ENCODE data around the gene MROH2A.
"Not testable (repeated sequence)": the region's sequence is repeated elsewhere in the genome, so short reads cannot be mapped to it uniquely, and the experiment has no call there.

The MROH2A gene, protein sequence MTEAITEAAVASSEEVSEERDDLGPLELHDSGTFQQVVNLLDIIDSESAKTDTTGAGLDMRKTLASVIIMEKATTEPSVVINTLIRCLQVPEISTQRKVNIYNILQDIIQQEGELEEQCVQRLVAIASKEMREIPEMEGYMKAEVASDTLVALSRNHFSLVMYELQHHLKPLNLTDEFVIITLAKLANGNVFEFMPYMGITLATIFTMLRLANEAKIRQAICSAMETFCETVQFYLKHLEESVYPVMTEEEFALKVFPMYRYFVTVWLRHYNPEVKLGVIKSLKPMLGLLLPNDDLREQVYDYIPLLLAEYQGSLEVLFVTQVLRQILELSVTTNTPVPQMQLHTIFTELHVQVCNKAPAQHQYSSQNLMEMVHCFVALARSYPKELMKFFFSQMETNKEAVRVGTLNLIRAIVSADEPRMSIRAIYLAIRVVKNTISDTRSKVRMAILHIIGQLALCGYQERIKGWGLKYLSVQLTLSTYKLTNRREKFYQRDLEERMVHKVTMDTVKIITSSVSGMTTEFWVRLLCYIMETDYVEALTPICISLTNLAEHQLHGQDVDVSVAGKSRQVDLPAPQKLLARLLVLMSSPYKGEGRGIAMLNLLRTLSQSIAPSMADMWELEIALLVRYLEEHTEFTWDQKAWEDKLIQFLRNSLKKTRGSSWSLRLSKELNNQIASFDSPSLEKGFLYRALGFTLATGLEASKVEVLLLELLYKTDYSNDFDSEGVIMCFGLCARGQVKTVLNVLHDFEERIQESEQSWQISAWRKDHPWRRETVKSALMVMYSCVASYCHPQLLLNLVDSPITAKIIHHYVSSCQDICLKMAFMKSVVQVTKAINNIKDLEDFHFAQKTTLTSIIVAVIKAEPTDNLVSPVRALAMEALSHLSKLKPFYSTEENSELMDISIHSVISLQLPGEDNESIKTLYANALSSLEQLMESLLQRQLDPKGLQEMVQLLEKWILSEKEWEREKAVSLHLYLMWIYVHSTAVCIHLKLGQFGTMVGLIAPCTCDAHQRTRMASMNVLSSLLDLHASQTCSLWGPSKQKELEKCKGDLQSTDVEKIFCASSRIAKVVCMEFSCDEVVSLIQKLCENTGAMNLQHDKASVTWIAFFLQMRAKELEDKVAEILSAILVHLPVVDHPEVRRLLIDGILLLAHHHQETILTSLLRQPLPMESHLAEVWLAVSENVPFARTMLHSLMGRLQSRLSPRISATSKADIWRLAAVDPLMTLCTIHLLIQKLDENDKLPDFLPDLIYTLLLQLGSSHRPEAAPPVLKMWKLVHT (N-terminal part only)

DNA sequence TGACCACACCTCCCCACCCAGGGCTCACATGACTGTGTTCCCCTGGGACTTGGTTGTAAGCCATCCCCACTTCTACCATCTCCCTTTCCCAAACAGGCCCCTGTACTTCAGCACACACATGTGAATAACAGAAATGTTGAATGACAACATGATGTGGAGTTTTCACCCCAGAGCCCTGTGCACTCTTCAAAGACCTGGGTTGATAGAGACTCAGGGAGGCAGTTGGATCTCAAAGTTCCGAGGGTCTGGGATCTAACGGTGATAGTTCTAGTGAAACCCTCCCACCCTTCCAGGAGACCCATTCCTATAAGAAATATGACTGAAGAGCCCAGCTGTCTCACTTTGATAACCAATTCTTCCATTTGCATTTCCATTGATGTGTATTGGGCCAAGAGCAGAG is at the start of gene MROH2A:
TSS of gene MROH2A (plus strand) at position 301 of the 400 bp plus-strand sequence. CDS start 1,029 bp downstream, outside the sequence.
- peaks cover 18% of the 10 kb centered on the region for H3K27me3 Mint-ChIP-seq
- H3K4me3 Mint-ChIP-seq: no peak within 1 kb of the TSS
- no peak within 1 kb of the TSS for H3K27ac Mint-ChIP-seq
- H3K36me3 Mint-ChIP-seq: peaks cover 2% of the 10 kb centered on the region
- no peaks in the 10 kb centered on the region for H3K4me1 Mint-ChIP-seq
- peaks cover 10% of the 10 kb centered on the region for H3K9me3 Mint-ChIP-seq

DNA sequence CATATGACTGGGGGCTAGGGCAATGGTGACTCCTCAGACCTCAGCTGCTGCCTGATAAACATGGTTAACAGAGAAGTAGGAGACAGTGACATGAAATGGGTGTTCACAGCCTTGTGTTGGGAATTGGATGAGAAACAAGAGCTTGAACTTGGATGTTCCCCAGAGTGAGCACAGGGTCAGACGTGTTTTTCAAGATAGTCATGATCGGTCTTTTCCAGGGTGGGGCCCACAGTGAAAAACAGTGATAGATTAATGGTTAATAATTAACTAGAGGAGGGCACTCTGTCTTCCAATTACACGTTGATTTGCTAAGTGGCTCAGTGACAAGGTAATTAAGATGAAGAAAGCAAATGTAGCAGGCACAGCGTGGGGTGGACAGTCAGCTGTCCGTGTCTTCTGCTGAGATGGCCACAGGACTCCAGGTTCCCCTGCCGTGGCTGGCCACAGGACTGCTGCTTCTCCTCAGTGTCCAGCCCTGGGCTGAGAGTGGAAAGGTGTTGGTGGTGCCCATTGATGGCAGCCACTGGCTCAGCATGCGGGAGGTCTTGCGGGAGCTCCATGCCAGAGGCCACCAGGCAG is 49.3 kb upstream of the MROH2A start, which contains the start of gene UGT1A3:
TSS of gene UGT1A3 (plus strand) at position 320 of the 579 bp plus-strand sequence. CDS start at position 405, 85 bp downstream.
- Mint-ChIP-seq H3K36me3 (no peaks in the 10 kb centered on the region), H3K4me3 (no peak within 1 kb of the TSS), H3K27me3 (peaks cover 7% of the 10 kb centered on the region), H3K27ac (no peak within 1 kb of the TSS), H3K9me3 (no peaks in the 10 kb centered on the region), H3K4me1 (no peaks in the 10 kb centered on the region)

DNA sequence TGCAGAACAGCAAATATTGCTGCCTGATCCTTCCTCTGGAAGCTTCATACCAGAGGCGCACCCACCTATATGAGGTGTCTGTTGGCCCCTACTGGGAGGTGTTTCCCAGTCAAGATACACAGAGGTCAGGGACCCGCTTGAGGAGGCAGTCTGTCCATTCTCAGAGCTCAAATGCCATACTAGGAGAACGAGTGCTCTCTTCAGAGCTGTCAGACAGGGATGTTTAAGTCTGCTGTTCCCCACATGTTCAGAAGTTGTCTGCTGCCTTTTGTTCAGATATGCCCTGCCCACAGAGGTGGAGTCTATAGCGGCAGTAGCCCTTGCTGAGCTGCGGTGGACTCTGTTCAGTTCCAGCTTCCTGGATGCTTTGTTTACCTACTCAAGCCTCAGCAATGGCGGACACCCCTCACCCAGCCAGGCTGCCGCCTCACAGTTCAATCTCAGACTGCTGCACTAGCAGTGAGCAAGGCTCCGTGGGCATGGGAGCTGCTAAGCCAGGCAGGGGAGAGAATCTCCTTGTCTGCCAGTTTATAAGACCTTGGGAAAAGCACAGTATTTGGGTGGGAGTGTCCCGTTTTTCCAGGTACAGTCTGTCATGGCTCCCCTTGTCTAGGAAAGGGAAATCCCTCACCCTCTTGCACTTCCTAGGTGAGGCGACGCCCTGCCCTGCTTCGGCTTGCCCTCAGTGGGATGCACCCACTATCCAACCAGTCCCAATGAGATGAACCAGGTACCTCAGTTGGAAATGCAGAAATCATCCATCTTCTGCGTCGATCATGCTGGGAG is 41.1 kb upstream of the MROH2A start:
- H3K4me3 Mint-ChIP-seq, H3K4me1 Mint-ChIP-seq, H3K36me3 Mint-ChIP-seq, H3K27ac Mint-ChIP-seq, H3K9me3 Mint-ChIP-seq: not testable (repeated sequence)
- H3K27me3 Mint-ChIP-seq: peaks cover 17% of the 10 kb centered on the region

DNA sequence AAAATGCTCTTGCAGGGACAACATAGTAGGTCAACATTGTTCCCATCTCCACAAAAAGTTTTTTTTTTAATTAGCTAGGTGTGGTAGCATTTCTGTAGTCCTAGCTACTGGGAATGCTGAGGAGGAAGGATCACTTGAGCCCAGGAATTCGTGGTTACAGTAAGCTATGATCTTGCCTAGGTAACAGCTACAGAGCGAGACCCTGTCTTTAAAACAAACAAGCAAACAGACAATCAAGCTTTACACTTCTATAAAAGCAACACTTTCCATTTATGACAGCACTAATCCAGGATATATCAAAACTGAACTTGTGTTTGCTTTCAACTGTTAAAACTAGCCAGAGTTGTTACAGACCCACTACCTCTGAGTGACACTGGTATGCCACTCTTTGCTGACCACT is 37.3 kb upstream of the MROH2A start:
- Mint-ChIP-seq H3K36me3 (no peaks in the 10 kb centered on the region), H3K27me3 (peaks cover 11% of the 10 kb centered on the region), H3K4me1 (no peaks in the 10 kb centered on the region), H3K27ac (no peak overlapping the region), H3K9me3 (no peaks in the 10 kb centered on the region), H3K4me3 (no peak overlapping the region)

DNA sequence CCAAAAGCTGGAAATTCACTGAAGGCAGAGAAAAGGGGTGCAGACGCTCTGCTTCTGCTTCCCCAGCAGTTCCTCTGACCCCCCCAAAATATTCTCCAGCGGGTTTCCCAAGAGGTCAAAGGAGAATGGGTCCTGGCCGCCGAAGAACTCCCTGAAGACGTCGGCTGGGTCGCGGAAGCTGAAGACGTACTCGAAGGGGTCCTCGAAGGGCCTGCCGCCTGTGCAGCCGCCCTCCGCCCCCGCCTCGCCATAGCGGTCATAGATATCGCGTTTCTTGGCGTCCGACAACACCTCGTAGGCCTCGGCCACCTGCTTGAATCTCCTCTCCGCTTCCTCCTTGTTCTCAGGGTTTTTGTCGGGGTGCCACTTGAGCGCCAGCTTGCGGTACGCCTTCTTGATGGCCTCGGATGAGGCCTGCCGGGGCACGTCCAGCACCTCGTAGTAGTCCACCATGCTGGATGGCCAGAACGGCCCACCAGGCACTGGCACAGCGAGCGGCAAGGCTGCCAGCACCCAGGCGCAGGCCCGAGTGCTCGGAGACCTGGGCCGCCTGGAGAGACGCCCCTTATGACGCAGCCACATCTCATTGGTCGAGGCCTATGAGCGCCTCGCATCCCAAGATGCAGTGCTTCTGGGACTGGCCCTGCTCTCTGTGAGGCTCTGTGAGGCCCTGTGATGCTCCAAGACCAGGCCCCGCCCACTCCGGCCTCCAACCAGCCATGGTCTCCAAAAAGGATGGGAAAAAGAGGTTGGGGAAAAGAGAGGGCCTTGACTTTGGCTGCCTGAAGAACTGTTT is 34.5 kb upstream of the MROH2A start:
- Mint-ChIP-seq H3K27me3 (peaks cover 7% of the 10 kb centered on the region), H3K36me3 (no peaks in the 10 kb centered on the region), H3K4me1 (no peaks in the 10 kb centered on the region), H3K27ac (no peak overlapping the region), H3K9me3 (no peaks in the 10 kb centered on the region), H3K4me3 (no peak overlapping the region)

DNA sequence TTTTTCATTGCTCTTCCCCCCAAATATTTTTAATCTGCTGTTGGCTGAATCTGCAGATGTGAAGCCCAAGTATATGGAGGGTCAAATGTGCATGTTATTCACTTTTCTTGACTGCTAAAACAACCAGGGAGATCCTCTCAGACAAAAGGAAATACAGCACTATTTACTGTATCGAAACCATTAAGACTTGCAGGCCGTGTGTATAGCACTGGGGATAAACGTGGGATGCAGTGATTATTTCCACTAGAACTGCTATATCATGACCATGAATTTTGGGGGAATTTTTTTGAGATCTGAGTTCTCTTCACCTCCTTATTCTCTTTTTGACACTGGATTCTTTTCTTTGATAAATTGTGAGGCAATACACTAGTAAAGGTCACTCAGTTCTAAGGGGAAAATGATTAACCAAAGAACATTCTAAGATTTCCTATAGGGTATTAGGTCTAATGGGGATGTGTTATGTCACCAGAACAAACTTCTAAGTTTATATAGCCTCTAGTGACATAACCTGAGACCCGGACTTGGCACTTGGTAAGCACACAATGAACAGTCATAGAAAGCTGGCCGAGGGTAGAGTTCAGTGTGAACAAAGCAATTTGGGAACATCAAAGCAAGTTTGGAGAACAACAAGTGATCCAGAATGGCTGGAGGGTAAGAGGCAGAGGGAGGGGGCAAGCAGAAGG is 32.9 kb upstream of the MROH2A start:
- H3K27me3 Mint-ChIP-seq: peaks cover 4% of the 10 kb centered on the region
- no peaks in the 10 kb centered on the region for H3K4me1 Mint-ChIP-seq
- no peak overlapping the region for H3K4me3 Mint-ChIP-seq
- no peak overlapping the region for H3K27ac Mint-ChIP-seq
- H3K36me3 Mint-ChIP-seq: no peaks in the 10 kb centered on the region
- no peaks in the 10 kb centered on the region for H3K9me3 Mint-ChIP-seq

DNA sequence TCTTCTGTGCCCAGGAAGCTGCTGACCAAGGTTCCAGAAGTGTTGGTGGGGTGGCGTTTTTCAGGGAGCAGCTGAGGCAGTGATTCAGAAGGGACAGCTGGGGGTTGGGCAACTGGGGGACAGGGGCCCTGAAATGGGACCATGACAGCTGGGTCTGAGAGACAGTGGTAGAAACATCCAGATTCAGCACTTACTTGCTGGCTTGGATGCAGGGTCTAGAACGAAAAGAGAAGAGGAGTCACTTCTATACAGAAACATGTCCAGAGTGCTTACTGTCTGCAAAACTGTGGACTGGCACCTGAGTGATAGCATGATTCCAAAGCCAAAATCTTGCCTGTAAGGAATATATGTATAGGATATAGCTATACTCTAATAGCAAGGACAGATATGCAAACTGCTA is 32.3 kb upstream of the MROH2A start:
- H3K27ac Mint-ChIP-seq, H3K9me3 Mint-ChIP-seq, H3K4me3 Mint-ChIP-seq, H3K27me3 Mint-ChIP-seq, H3K4me1 Mint-ChIP-seq, H3K36me3 Mint-ChIP-seq: not testable (repeated sequence)

DNA sequence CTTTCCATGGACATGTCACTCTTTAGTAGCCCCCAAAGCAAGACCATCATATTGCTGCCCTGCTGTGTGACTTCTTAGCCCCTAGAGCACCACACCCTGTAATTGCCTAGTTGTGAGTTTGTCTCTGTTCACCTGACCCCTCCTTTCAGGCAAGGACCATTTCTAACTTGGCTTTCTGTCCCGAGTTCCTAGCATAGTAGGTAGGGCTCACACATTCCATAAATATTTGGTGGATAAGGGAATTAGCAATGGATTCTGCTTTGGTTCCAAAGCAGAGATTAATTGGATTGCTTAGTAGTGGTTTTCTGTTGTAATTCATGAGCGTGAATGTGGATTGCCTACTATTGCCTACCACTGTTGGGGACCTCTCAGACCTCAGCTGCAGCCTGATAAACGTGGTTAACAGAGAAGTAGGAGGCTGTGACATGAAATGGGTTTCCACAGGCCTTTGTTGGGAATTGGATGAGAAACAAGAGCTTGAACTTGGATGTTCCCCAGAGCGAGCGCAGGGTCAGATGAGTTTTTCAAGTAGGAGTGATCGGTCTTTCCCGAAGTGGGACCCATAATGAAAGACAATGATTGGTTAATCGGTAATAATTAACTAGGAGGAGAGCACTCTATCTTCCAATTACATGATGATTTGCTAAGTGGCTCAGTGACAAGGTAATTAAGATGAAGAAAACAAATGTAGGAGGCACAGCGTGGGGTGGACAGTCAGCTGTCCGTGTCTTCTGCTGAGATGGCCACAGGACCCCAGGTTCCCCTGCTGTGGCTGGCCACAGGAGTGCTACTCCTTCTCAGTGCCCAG is 31.5 kb upstream of the MROH2A start:
- no peak overlapping the region for H3K27ac Mint-ChIP-seq
- H3K4me1 Mint-ChIP-seq: no peaks in the 10 kb centered on the region
- H3K27me3 Mint-ChIP-seq: peaks cover 2% of the 10 kb centered on the region
- no peak overlapping the region for H3K4me3 Mint-ChIP-seq
- peaks cover 2% of the 10 kb centered on the region for H3K9me3 Mint-ChIP-seq
- no peaks in the 10 kb centered on the region for H3K36me3 Mint-ChIP-seq

DNA sequence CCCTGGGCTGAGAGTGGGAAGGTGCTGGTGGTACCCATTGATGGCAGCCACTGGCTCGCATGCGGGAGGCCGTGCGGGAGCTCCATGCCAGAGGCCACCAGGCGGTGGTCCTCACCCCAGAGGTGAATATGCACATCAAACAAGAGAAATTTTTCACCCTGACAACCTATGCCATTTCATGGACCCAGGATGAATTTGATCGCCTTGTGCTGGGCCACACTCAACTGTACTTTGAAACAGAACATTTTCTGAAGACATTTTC is 30.9 kb upstream of the MROH2A start:
- Mint-ChIP-seq H3K27me3 (peaks cover 4% of the 10 kb centered on the region), H3K4me1 (no peaks in the 10 kb centered on the region), H3K9me3 (peaks cover 5% of the 10 kb centered on the region), H3K36me3 (no peaks in the 10 kb centered on the region), H3K4me3 (no peak overlapping the region), H3K27ac (no peak overlapping the region)

DNA sequence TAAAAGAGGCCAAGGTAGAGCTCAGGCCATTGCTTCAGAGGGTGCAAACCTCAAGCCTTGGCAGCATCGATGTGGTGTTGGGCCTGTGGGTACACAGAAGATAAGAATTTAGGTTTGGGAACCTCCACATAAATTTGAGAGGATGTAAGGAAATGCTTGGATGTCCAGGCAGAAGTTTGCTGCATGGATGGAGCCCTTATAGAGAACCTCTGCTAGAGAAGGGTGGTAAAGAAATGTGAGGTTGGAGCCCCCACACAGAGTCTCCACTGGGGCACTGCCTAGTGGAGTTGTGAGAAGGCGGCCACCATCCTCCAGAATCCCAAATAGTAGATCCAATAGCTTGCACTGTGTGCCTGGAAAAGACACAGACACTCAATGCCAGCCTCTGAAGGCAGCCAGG is 27.4 kb upstream of the MROH2A start:
- not testable (repeated sequence) for H3K27ac Mint-ChIP-seq, H3K9me3 Mint-ChIP-seq, H3K4me3 Mint-ChIP-seq, H3K36me3 Mint-ChIP-seq, H3K27me3 Mint-ChIP-seq, H3K4me1 Mint-ChIP-seq

DNA sequence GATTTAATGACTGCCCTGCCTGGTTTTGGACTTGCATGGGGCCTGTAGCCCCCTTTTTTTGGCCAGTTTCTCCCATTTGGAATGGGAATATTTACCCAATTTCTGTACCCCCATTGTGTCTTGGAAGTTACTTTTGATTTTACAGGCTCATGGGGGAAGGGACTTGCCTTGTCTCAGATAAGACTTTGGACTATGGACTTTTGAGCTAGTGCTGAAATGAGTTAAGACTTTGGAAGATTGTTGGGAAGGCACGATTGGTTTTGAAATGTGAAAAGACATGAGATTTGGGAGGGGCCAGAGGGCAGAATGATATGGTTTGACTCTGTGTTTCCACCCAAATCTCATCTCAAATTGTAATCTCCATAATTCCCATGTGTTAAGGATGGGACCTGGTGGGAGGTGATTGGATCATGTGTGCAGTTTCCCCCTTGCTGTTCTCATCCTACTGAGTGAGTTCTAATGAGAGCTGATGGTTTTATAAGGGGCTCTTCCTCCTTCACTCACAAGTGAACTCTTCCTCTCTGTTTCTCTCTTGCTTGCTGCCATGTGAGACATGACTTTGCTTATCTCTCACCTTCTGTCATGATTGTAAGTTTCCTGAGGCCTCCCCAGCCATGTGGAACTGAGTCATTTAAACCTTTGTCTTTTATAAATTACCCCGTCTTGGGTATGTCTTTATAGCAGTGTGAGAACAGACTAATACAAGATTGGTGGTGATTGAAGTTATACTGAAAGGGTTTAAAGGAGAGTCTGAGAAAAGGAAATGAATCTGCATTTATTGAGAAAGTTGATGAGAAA is 26.7 kb upstream of the MROH2A start:
- not testable (repeated sequence) for H3K27me3 Mint-ChIP-seq, H3K27ac Mint-ChIP-seq, H3K4me3 Mint-ChIP-seq, H3K4me1 Mint-ChIP-seq, H3K9me3 Mint-ChIP-seq, H3K36me3 Mint-ChIP-seq

DNA sequence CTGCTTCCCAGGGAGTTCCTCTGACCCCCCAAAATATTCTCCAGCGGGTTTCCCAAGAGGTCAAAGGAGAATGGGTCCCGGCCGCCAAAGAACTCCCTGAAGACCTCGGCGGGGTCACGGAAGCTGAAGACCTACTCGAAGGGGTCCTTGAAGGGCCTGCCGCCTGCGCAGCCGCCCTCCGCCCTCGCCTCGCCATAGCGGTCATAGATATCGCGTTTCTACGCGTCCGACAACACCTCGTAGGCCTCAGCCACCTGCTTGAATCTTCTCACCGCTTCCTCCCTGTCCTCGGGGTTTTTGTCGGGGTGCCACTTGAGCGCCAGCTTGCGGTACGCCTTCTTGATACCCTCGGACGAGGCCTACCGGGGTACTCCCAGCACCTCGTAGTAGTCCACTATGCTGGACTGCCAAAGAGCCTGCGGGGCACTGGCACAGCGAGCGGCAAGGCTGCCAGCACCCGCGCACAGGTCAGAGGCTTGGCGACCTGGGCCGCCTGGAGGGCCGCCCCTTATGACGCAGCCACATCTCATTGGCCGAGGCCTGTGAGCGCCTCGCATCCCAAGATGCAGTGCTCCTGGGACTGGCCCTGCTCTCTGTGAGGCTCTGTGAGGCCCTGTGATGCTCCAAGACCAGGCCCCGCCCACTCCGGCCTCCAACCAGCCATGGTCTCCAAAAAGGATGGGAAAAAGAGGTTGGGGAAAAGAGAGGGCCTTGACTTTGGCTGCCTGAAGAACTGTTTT is 23.1 kb upstream of the MROH2A start:
- no peak overlapping the region for H3K27ac Mint-ChIP-seq

More for the DNA sequence above, 23.1 kb upstream of the MROH2A start:
- Mint-ChIP-seq H3K27me3 (peaks cover 4% of the 10 kb centered on the region), H3K4me3 (no peak overlapping the region), H3K4me1 (no peaks in the 10 kb centered on the region), H3K9me3 (peaks cover 10% of the 10 kb centered on the region), H3K36me3 (peaks cover 1% of the 10 kb centered on the region)

Measured in activated naive CD4-positive, alpha-beta T cell treated with anti-CD3 and anti-CD28 coated beads, Interleukin-2, amount 50 U/mL, for 24 hours (primary cell).